Endothelial cell of umbilical vein (primary cell): ENCODE measurements around the gene CDC37L1.

Experiments
- CTCF ChIP-seq, 2 donors: IDR thresholded peaks; 1 replicate in 1 of 2; 2 replicates in 1 of 2; pipeline ENCODE4 v1.5.1; 2011; ENCODE audit warnings: low read length in 2 of 2, mild to moderate bottlenecking in 2 of 2, moderate library complexity in 2 of 2, control low read depth in 1 of 2, inconsistent platforms in 1 of 2, low read depth in 1 of 2; ENCODE audit not compliant: insufficient read depth in 1 of 2; ENCODE audit errors: extremely low read depth in 1 of 2
- MYC ChIP-seq: IDR thresholded peaks from one replicate; pipeline ENCODE4 v1.6.1; 2011; ENCODE audit warnings: mild to moderate bottlenecking, low read depth, low read length

GRCh38 chr9:4654084-4654483 lies 25.3 kb upstream of the CDC37L1 start:
- no peak for TF ChIP-seq CTCF (IDR thresholded peaks at IDR 0.05; ENCODE audit: extremely low read depth in 1 of 2, insufficient read depth in 1 of 2, low read depth in 1 of 2, low read length in 2 of 2)
- no peak for TF ChIP-seq MYC
